Mesendoderm (in vitro differentiated cells): ENCODE measurements around the gene ADARB1.

Experiments
- DNase-seq: peaks from one replicate; pipeline ENCODE4 v3.0.0; 2013
- H2AK5ac ChIP-seq: 2 replicates; pipeline ENCODE4 v1.6.1; 2013; ENCODE audit warnings: low read length, inconsistent platforms
- H2BK120ac ChIP-seq: 2 replicates; pipeline ENCODE4 v1.6.1; 2013; ENCODE audit warnings: low read depth, mild to moderate bottlenecking, low read length, moderate library complexity, mixed read lengths
- H2BK15ac ChIP-seq: replicated peaks from 2 replicates; pipeline ENCODE4 v1.6.1; 2013; ENCODE audit warnings: low read depth, mild to moderate bottlenecking, moderate library complexity
- H2BK5ac ChIP-seq: 2 replicates; pipeline ENCODE4 v1.6.1; 2013; ENCODE audit warnings: low read length, inconsistent platforms
- H3K18ac ChIP-seq: 2 replicates; pipeline ENCODE4 v1.6.1; 2013; ENCODE audit warnings: mild to moderate bottlenecking, low read length, mixed read lengths
- H3K23ac ChIP-seq: one replicate; pipeline ENCODE4 v1.6.1; 2013; ENCODE audit warnings: low read length
- H3K27ac ChIP-seq: 2 replicates; pipeline ENCODE4 v1.5.1; 2013; ENCODE audit warnings: low read depth, mild to moderate bottlenecking, inconsistent platforms, low read length, moderate library complexity
- H3K27me3 ChIP-seq: 2 replicates; pipeline ENCODE4 v1.6.1; 2013; ENCODE audit warnings: low read length, control low read depth, mild to moderate bottlenecking, inconsistent platforms; ENCODE audit not compliant: insufficient read depth, poor library complexity
- H3K36me3 ChIP-seq: 2 replicates; pipeline ENCODE4 v1.6.1; 2013; ENCODE audit warnings: low read length, inconsistent platforms; ENCODE audit not compliant: control insufficient read depth, insufficient read depth
- H3K4ac ChIP-seq: one replicate; pipeline ENCODE4 v1.6.1; 2013; ENCODE audit warnings: low read depth, mild to moderate bottlenecking, low read length, moderate library complexity
- H3K4me1 ChIP-seq: 2 replicates; pipeline ENCODE4 v1.6.1; 2013; ENCODE audit warnings: low read depth, low read length, inconsistent platforms; ENCODE audit not compliant: control insufficient read depth
- H3K4me2 ChIP-seq: 2 replicates; pipeline ENCODE4 v1.6.1; 2013; ENCODE audit warnings: low read length
- H3K4me3 ChIP-seq: 2 replicates; pipeline ENCODE4 v1.5.1; 2013; ENCODE audit warnings: mild to moderate bottlenecking, low read length
- H3K56ac ChIP-seq: one replicate; pipeline ENCODE4 v1.6.1; 2013; ENCODE audit warnings: low read length
- H3K79me1 ChIP-seq: 2 replicates; pipeline ENCODE4 v1.6.1; 2013; ENCODE audit warnings: low read length, inconsistent platforms
- H3K79me2 ChIP-seq: 2 replicates; pipeline ENCODE4 v1.6.1; 2013; ENCODE audit warnings: mild to moderate bottlenecking, low read length; ENCODE audit not compliant: control insufficient read depth, insufficient read depth
- H3K9ac ChIP-seq: 2 replicates; pipeline ENCODE4 v1.6.1; 2013; ENCODE audit warnings: low read length, inconsistent platforms
- H4K5ac ChIP-seq: one replicate; pipeline ENCODE4 v1.6.1; 2013; ENCODE audit warnings: low read length
- H4K8ac ChIP-seq: one replicate; pipeline ENCODE4 v1.6.1; 2013; ENCODE audit warnings: low read depth, mild to moderate bottlenecking, control low read depth, low read length, moderate library complexity
- WGBS: extraction: QIAGEN DNeasy Blood & Tissue Kit; methylation state at CpG from one replicate; pipeline ENCODE4 v1.1.7; 2013; ENCODE audit warnings: low lambda C conversion rate, missing lambda C conversion rate; ENCODE audit not compliant: insufficient coverage; ENCODE audit errors: extremely low coverage; 5-methylcytosine and 5-hydroxymethylcytosine counted together

ADARB1 gene

GRCh38 chr21:45254460-45254930 lies 180.1 kb downstream of the ADARB1 start:
- Histone ChIP-seq H3K4me2 (no peak overlapping the region), H4K5ac (no peak overlapping the region), H3K56ac (no peak overlapping the region), H2BK5ac (no peak overlapping the region), H3K27ac (no peak overlapping the region), H4K8ac (no peak overlapping the region), H2BK15ac (no peak overlapping the region), H3K27me3 (no peaks in the 10 kb centered on the region), H2AK5ac (no peak overlapping the region), H3K23ac (no peak overlapping the region), H3K79me1 (no peaks in the 10 kb centered on the region), H3K4ac (no peak overlapping the region), H3K4me3 (no peak overlapping the region), H3K36me3 (no peaks in the 10 kb centered on the region), H3K79me2 (no peaks in the 10 kb centered on the region), H3K4me1 (no peaks in the 10 kb centered on the region), H2BK120ac (no peak overlapping the region), H3K9ac (no peak overlapping the region), H3K18ac (no peak overlapping the region)
- WGBS: no CpG with 5 or more reads among the region's 17 CpGs
- no peak for DNase-seq

GRCh38 chr21:45255381-45256020 lies 181.1 kb downstream of the ADARB1 start:
- Histone ChIP-seq H3K9ac (no peak overlapping the region), H4K5ac (no peak overlapping the region), H2AK5ac (no peak overlapping the region), H3K79me1 (no peaks in the 10 kb centered on the region), H2BK15ac (no peak overlapping the region), H3K4me3 (no peak overlapping the region), H3K23ac (no peak overlapping the region), H2BK5ac (no peak overlapping the region), H3K79me2 (no peaks in the 10 kb centered on the region), H3K27me3 (no peaks in the 10 kb centered on the region), H3K4me1 (no peaks in the 10 kb centered on the region), H2BK120ac (no peak overlapping the region), H3K36me3 (no peaks in the 10 kb centered on the region), H3K4me2 (no peak overlapping the region), H3K56ac (no peak overlapping the region), H3K27ac (no peak overlapping the region), H3K18ac (no peak overlapping the region), H4K8ac (no peak overlapping the region), H3K4ac (no peak overlapping the region)
- no peak for DNase-seq
- no CpG with 5 or more reads among the region's 22 CpGs for WGBS

- no peaks in the 10 kb centered on the region for H3K79me1 ChIP-seq
- H3K27me3 ChIP-seq: no peaks in the 10 kb centered on the region
- H2BK5ac ChIP-seq: no peak overlapping the region
- no peaks in the 10 kb centered on the region for H3K36me3 ChIP-seq
- whole genome bisulfite sequencing: no CpG with 5 or more reads among the region's 31 CpGs
- H2AK5ac ChIP-seq: no peak overlapping the region
- H3K9ac ChIP-seq: no peak overlapping the region
- H3K79me2 ChIP-seq: no peaks in the 10 kb centered on the region
- H3K4me3 ChIP-seq: no peak overlapping the region
- H3K4me1 ChIP-seq: no peaks in the 10 kb centered on the region
- no peak overlapping the region for H2BK15ac ChIP-seq
- H3K18ac ChIP-seq: no peak overlapping the region
- no peak overlapping the region for H3K56ac ChIP-seq
- no peak overlapping the region for H4K8ac ChIP-seq
- no peak overlapping the region for H3K4me2 ChIP-seq
- no peak overlapping the region for H3K4ac ChIP-seq
- no peak overlapping the region for H4K5ac ChIP-seq
- no peak overlapping the region for H2BK120ac ChIP-seq
- no peak for DNase-seq
- H3K27ac ChIP-seq: no peak overlapping the region
- H3K23ac ChIP-seq: no peak overlapping the region
Observed at GRCh38 chr21:45256021-45256911, 181.9 kb downstream of the ADARB1 start.

- H3K27me3 ChIP-seq: no peaks in the 10 kb centered on the region
- no CpG with 5 or more reads among the region's 27 CpGs for WGBS
Observed at GRCh38 chr21:45256912-45257672, 182.7 kb downstream of the ADARB1 start.

GRCh38 chr21:45257673-45258341 lies 183.4 kb downstream of the ADARB1 start:
- Histone ChIP-seq H3K9ac (no peak overlapping the region), H3K18ac (no peak overlapping the region), H3K27ac (no peak overlapping the region), H4K5ac (no peak overlapping the region), H2BK15ac (no peak overlapping the region), H2BK120ac (no peak overlapping the region), H3K4me2 (no peak overlapping the region), H3K79me1 (no peaks in the 10 kb centered on the region), H3K79me2 (no peaks in the 10 kb centered on the region), H3K23ac (no peak overlapping the region), H3K4ac (no peak overlapping the region), H4K8ac (no peak overlapping the region), H3K36me3 (no peaks in the 10 kb centered on the region), H2AK5ac (no peak overlapping the region), H3K4me3 (no peak overlapping the region), H3K27me3 (no peaks in the 10 kb centered on the region), H2BK5ac (no peak overlapping the region), H3K56ac (no peak overlapping the region), H3K4me1 (no peaks in the 10 kb centered on the region)
- DNase-seq: no peak
- no CpG with 5 or more reads among the region's 40 CpGs for WGBS

More at GRCh38 chr21:45256912-45257672, 182.7 kb downstream of the ADARB1 start:
- H3K79me1 ChIP-seq: no peaks in the 10 kb centered on the region
- H3K9ac ChIP-seq: no peak overlapping the region
- no peak overlapping the region for H3K18ac ChIP-seq
- no peak overlapping the region for H2BK120ac ChIP-seq
- no peaks in the 10 kb centered on the region for H3K36me3 ChIP-seq
- DNase-seq: no peak
- no peak overlapping the region for H3K27ac ChIP-seq
- no peak overlapping the region for H2AK5ac ChIP-seq
- H3K4me3 ChIP-seq: no peak overlapping the region
- H4K8ac ChIP-seq: no peak overlapping the region
- no peak overlapping the region for H2BK15ac ChIP-seq
- no peak overlapping the region for H3K23ac ChIP-seq
- H4K5ac ChIP-seq: no peak overlapping the region
- no peak overlapping the region for H3K56ac ChIP-seq
- H3K4me2 ChIP-seq: no peak overlapping the region
- H3K4me1 ChIP-seq: no peaks in the 10 kb centered on the region
- H2BK5ac ChIP-seq: no peak overlapping the region
- H3K79me2 ChIP-seq: no peaks in the 10 kb centered on the region
- H3K4ac ChIP-seq: no peak overlapping the region
